ELF-1 (cell line): ENCODE data around the gene NR1D1.

Source experiments
- DNase-seq: peaks from one replicate; pipeline ENCODE4 v3.0.0-alpha.2; 2016; ENCODE audit warnings: low read depth, low spot score

NR1D1 gene

GRCh38 chr17:40111221-40112128 is 11.1 kb upstream of the NR1D1 start:
- DNase-seq = peak; percentile 97

GRCh38 chr17:40110026-40110845 is 9.8 kb upstream of the NR1D1 start:
- DNase-seq = peak; percentile 82

- no peak for DNase-seq
Observed at GRCh38 chr17:40108970-40109824, 8.8 kb upstream of the NR1D1 start.

GRCh38 chr17:40107522-40108174 is 7.3 kb upstream of the NR1D1 start:
- DNase-seq = no peak

GRCh38 chr17:40106760-40107521 is 6.6 kb upstream of the NR1D1 start:
- no peak for DNase-seq

- no peak for DNase-seq
Observed at GRCh38 chr17:40105861-40106759, 5.7 kb upstream of the NR1D1 start.

GRCh38 chr17:40104594-40105486 is 4.5 kb upstream of the NR1D1 start:
- DNase-seq = no peak

- DNase-seq = no peak
Observed at GRCh38 chr17:40103688-40104087, 3.3 kb upstream of the NR1D1 start.

- no peak for DNase-seq
Observed at GRCh38 chr17:40103071-40103661, 2.8 kb upstream of the NR1D1 start.

- no peak for DNase-seq
Observed at GRCh38 chr17:40101367-40102210, 1.2 kb upstream of the NR1D1 start.

GRCh38 chr17:40100669-40101366 is 429 bp upstream of the NR1D1 start:
- peak; percentile 98 for DNase-seq

- DNase-seq = no peak
Observed at GRCh38 chr17:40099619-40100418, 570 bp downstream of the NR1D1 start.

GRCh38 chr17:40098846-40099618 is 1.4 kb downstream of the NR1D1 start:
- DNase-seq = peak; percentile 98

GRCh38 chr17:40097931-40098845 is 2.2 kb downstream of the NR1D1 start:
- DNase-seq = no peak
